RWPE1 (cell line): ENCODE results near the gene CST2.
"Not testable (repeated sequence)": the region's sequence is repeated elsewhere in the genome, so short reads cannot be mapped to it uniquely, and the experiment has no call there.

ENCODE experiments used
- CTCF ChIA-PET: fragments of 350-600 bp; sonication (Branson Sonifier 250); formaldehyde crosslinking; extraction: SDS; loops from one replicate; lab custom pipeline; 2021; lab: Yijun Ruan, JAX
- POLR2A ChIA-PET: fragments of 400-600 bp; formaldehyde crosslinking; extraction: SDS; loops from one replicate; lab custom pipeline; 2020; ENCODE audit warnings: antibody characterized with exemption; ENCODE audit not compliant: low non-redundant PET; lab: Yijun Ruan, JAX
- DNase-seq: peaks from one replicate; pipeline ENCODE4 v3.0.0; 2012; ENCODE audit warnings: low spot score
- H3K27ac ChIP-seq: fragments of 450-650 bp; 2 replicates; pipeline ENCODE4 v1.5.1; 2017
- CTCF ChIP-seq: fragments of 450-650 bp; conservative IDR thresholded peaks from 2 replicates; pipeline ENCODE4 v1.5.1; 2017; ENCODE audit warnings: low read depth, mild to moderate bottlenecking

The CST2 gene

DNA sequence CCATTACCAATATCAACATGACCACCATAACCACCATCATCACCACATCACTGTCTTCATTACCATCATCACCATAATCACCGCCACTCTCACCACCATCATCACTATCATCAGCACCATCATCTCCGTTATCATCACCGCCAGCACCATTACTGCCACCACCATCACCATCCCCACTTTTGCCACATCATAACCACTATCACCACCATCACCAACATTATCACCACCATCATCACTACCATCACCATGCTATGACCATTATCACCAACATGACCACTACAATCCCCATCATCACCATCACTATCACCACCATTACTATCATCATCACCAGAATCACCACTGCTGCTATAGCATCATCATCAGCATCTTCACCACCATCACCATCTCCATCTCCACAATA is 25.7 kb downstream of the CST2 start:
- TF ChIP-seq CTCF: no peak
- DNase-seq: no peak
- POLR2A ChIA-PET: no interaction called here
- no peak overlapping the region for H3K27ac ChIP-seq
- CTCF ChIA-PET: no interaction called here

DNA sequence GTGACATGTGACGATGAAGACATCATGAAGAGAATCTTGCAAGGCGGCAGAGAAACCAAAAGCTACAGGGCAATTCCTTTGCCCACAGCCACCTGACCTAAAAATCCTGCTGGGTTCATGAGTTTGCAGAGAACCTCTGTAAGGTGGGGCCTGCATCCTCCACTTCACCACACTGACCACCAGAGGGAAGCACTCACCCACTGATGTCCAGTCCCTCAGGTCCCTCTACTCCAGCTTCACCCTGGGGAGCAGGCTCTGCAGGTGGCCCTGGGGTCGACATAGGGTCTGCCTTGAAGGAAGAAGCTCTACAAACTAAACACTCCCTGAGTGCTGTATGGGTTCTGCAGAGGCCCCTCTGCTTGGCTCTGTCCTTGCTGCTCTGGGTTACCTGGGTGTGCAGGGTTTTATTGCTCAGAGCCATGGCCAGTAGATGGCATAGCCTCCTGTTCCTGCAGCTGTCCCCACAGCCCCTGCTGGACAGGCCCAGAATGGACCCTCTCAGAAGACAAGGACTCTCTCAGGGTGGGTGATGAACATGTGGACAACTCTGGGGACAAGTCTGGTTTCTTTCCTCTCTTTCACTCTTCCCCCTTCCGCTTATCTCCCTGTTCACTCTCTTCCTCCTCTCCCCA is 27.2 kb downstream of the CST2 start:
- DNase-seq, CTCF ChIA-PET, POLR2A ChIA-PET, H3K27ac ChIP-seq: not testable (repeated sequence)
- TF ChIP-seq CTCF: peak; percentile 67

DNA sequence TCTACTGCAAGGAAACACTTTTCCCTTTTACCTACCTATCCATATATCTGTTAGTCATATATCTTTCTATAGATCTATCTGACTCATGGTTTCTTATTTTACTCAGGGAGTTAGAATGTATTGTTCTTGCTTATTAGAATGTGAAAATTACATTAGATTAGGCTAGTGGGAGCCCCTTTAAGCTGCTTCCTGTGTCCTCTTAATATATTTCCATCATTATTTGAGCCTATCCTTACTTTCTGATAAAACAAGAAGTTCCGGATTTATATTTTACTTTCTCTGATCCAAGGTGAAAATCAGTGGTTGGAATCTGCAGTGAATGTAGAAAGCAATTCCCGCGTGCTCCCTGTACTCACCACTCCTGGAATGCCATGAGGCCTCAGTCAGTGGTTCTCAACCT is 31.0 kb downstream of the CST2 start:
- ChIA-PET POLR2A (no interaction called here), CTCF (no interaction called here)
- no peak for TF ChIP-seq CTCF
- DNase-seq: no peak
- no peak overlapping the region for H3K27ac ChIP-seq

DNA sequence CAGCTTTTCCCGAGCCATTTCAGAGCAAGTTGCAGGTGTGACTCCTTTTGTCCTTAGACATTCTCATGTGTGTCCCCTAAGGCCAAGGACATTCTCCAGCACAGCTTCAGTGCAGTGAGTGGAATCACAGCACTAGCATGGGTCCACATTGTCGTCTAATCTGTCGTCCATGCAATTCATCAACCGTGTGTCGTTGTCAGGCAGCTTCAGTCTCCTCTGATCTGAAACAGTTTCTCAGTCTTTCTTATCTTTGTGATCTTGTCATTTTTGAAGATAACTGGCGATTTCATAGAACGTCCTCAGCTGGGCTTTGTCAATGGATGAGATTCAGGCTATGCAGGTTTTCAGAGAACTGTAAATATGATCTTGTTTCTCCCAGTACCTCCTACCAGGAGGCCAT is 31.7 kb downstream of the CST2 start:
- CTCF ChIA-PET: no interaction called here
- POLR2A ChIA-PET: no interaction called here
- no peak overlapping the region for H3K27ac ChIP-seq
- DNase-seq: no peak
- no peak for TF ChIP-seq CTCF

GRCh38 chr20:23794065-23794464 is 32.5 kb downstream of the CST2 start:
- no peak for DNase-seq
- H3K27ac ChIP-seq: no peak overlapping the region
- POLR2A ChIA-PET: no interaction called here
- no peak for TF ChIP-seq CTCF
- CTCF ChIA-PET: interaction anchor here (0.7 kb wide), 1 partner anchor 110 kb away, joined by 3 read pairs; no protein-coding TSS in a partner anchor

GRCh38 chr20:23783447-23783846 is 43.1 kb downstream of the CST2 start:
- no peak for DNase-seq
- ChIA-PET POLR2A (no interaction called here), CTCF (interaction anchor here (0.7 kb wide), 1 partner anchor 373 kb away, joined by 3 read pairs; no protein-coding TSS in a partner anchor)
- TF ChIP-seq CTCF: no peak
- no peak overlapping the region for H3K27ac ChIP-seq
